IPS-NIHi7 (cell line): Measurements from ENCODE around the gene FRMD4A.
A peak's percentile ranks its signal among the peaks of the same experiment; 100 is the strongest.

Experiments used
- DNase-seq: peaks from one replicate; pipeline ENCODE4 v3.0.0; 2012; ENCODE audit warnings: mixed read lengths; ENCODE audit errors: extremely low spot score

FRMD4A gene

GRCh38 chr10:13705526-13706174 is 625.1 kb downstream of the FRMD4A start:
- DNase-seq: no peak

- no peak for DNase-seq
Observed at GRCh38 chr10:13704964-13705363, 625.8 kb downstream of the FRMD4A start.

GRCh38 chr10:13703997-13704536 is 626.7 kb downstream of the FRMD4A start:
- no peak for DNase-seq

GRCh38 chr10:13703101-13703818 is 627.5 kb downstream of the FRMD4A start:
- DNase-seq: no peak

- no peak for DNase-seq
Observed at GRCh38 chr10:13701157-13701919, 629.4 kb downstream of the FRMD4A start.

GRCh38 chr10:13700473-13701144 is 630.1 kb downstream of the FRMD4A start:
- DNase-seq: no peak

GRCh38 chr10:13699216-13699615 is 631.5 kb downstream of the FRMD4A start:
- DNase-seq: no peak

GRCh38 chr10:13698217-13698616 is 632.5 kb downstream of the FRMD4A start:
- no peak for DNase-seq

GRCh38 chr10:13696071-13696470 is 634.7 kb downstream of the FRMD4A start:
- DNase-seq: no peak

GRCh38 chr10:13695588-13695987 is 635.1 kb downstream of the FRMD4A start:
- DNase-seq: no peak

- DNase-seq: no peak
Observed at GRCh38 chr10:13693783-13694700, 636.7 kb downstream of the FRMD4A start.

- DNase-seq: peak; percentile 53
Observed at GRCh38 chr10:13690281-13690825, 640.4 kb downstream of the FRMD4A start.

- no peak for DNase-seq
Observed at GRCh38 chr10:13686331-13686752, 644.4 kb downstream of the FRMD4A start.

GRCh38 chr10:13685885-13686284 is 644.8 kb downstream of the FRMD4A start:
- no peak for DNase-seq

GRCh38 chr10:13684806-13685482 is 645.8 kb downstream of the FRMD4A start:
- DNase-seq: no peak

GRCh38 chr10:13684252-13684791 is 646.4 kb downstream of the FRMD4A start:
- no peak for DNase-seq

- DNase-seq: no peak
Observed at GRCh38 chr10:13683017-13683416, 647.7 kb downstream of the FRMD4A start.

- no peak for DNase-seq
Observed at GRCh38 chr10:13681960-13682359, 648.8 kb downstream of the FRMD4A start.

- no peak for DNase-seq
Observed at GRCh38 chr10:13681528-13681927, 649.2 kb downstream of the FRMD4A start.

GRCh38 chr10:13681095-13681494 is 649.6 kb downstream of the FRMD4A start:
- no peak for DNase-seq
